ENCODE results near the gene TIAM1.

The TIAM1 gene

DNA sequence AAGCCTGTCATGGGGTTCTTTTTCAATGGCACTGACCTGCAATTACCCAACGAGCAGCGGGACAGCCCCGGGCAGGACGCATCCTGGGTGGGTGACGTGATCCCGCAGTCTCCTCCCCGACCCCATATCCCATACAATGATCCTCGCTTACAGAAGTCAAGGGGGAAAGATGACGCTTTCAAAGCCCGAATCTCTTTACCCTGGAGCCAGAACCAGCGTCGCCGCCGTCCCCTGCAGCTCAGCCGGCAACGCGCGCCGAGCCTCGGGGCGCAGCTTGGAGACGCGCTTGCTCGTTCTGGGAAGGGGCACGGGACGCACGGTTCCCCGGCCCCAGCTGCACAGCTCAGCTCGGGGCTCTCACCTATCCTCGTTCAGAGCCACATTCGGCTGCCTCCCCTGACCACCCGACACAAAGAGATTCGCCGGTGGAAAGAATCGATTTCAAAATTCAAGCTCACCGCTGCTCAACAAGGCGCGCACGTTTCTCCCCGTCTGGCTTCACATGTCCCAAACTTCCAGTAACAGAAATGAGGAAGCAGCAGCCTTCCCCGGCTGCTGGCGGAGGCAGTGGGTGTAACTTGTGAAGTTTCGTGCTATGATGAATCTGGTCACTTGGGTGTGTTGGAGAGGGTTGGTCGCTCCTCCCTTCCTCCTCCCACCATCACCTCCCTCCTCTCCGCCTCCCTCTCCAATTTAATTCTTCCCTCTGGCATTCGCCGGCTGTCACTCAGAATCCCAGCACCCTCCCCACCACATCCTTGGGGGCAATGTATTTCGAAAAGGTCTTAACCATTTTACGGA is at the start of gene TIAM1:
TIAM1 (minus strand) TSS at position 582 of the 801 bp plus-strand sequence. CDS start 77,289 bp downstream, outside the sequence.
- no peak for DNase-seq (ENCODE audit: low read depth in 2 of 2)

- DNase-seq (ENCODE audit: low read depth in 2 of 2), result no peak
Observed at GRCh38 chr21:31387560-31388186, 43.6 kb upstream of the TIAM1 start.

- no peak for DNase-seq (ENCODE audit: low read depth in 2 of 2)
Observed at GRCh38 chr21:31386006-31386405, 41.9 kb upstream of the TIAM1 start.

GRCh38 chr21:31383770-31384169 is 39.7 kb upstream of the TIAM1 start:
- no peak for DNase-seq (ENCODE audit: low read depth in 2 of 2)

- DNase-seq (ENCODE audit: low read depth in 2 of 2), result no peak
Observed at GRCh38 chr21:31382060-31382459, 38.0 kb upstream of the TIAM1 start.

GRCh38 chr21:31376301-31376700 is 32.2 kb upstream of the TIAM1 start:
- DNase-seq (ENCODE audit: low read depth in 2 of 2), result no peak

GRCh38 chr21:31374395-31374794 is 30.3 kb upstream of the TIAM1 start:
- DNase-seq (ENCODE audit: low read depth in 2 of 2), result no peak

GRCh38 chr21:31372471-31372765 is 28.4 kb upstream of the TIAM1 start:
- no peak for DNase-seq (ENCODE audit: low read depth in 2 of 2)

DNA sequence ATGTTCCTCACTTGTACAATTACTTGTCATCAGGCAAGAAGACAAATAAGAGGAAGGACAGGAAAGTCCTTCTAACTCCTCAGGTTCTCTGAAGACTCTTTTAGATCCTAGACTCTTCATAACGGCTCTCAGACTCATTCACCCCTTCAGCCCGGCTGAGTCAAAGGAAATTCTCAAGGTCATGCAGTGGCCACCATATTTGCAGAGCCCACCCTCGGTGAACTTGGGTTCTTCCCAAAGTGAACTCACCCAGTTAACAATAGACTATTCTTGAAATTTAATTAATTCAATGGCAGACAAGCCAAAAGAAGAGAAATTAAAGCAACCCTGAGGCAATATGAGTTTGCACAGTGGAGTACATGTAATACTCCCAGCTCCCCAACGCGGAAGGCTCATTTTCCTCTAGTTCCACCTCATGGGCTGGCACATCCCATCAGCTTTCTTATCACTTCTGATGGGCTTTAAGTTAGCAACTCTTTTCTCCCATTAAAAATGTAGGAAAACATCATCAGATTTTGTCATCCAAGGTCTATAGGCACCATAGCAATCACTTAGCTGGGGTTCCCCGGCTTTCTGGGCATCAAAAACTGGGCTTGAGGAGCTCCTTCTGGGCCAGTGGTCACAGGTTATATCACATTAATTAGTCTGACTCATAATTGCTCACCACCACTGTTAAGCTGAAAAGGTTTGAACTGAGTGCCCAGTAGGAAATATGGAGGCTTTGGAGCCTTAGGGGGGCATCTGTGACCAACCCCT is 27.8 kb upstream of the TIAM1 start:
- no peak for DNase-seq (ENCODE audit: low read depth in 2 of 2)

- DNase-seq (ENCODE audit: low read depth in 2 of 2), result no peak
Observed at GRCh38 chr21:31370893-31371544, 27.0 kb upstream of the TIAM1 start.

DNA sequence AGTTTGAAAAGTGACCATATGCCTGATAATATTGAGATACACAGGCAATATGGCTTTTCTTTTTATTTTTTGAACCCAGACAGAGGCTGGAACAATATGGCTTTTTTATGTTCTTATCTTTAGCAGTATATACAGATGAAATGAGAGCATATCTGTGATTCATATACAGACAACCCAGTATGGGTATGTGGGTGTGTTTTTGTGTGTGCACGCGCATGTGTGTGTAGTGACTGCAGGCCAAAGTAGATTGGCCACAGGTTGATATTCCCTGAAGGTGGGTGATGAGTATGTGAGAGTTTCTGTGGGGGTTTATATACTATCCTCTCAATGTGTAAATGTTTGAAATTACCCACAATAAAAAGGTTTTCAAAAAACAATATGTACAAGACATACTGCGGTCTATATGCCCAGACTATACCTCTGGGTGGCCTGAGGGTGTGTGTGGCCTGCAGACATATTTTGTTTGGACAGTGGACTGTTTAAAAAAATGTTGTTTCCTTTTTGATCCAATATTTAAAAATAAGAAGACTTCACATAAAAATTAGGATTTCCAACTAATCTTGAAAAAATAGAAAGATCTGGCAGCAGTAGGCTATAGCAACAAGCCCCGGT is 26.3 kb upstream of the TIAM1 start:
- no peak for DNase-seq (ENCODE audit: low read depth in 2 of 2)

DNA sequence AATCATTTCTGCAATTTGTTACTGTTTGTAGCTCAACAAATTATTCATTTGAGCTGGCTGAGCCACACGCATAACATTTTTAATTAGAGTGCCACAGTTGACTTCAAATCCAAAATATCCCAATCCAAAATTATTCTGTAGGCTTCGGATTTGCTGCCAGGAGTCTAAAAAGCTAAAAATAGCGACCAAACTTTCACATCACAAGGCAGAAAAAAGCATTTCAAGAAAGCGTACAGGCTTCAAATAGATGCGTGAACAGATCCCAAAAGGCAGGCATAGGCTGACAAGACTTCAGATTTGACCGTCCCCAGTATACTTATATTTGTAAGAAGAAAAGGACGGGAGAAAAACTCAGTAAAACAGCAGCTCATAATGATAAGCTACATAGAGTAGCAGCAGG is 24.3 kb upstream of the TIAM1 start:
- no peak for DNase-seq (ENCODE audit: low read depth in 2 of 2)

GRCh38 chr21:31367801-31368200 is 23.7 kb upstream of the TIAM1 start:
- DNase-seq (ENCODE audit: low read depth in 2 of 2), result no peak

GRCh38 chr21:31366825-31367224 is 22.8 kb upstream of the TIAM1 start:
- no peak for DNase-seq (ENCODE audit: low read depth in 2 of 2)

DNA sequence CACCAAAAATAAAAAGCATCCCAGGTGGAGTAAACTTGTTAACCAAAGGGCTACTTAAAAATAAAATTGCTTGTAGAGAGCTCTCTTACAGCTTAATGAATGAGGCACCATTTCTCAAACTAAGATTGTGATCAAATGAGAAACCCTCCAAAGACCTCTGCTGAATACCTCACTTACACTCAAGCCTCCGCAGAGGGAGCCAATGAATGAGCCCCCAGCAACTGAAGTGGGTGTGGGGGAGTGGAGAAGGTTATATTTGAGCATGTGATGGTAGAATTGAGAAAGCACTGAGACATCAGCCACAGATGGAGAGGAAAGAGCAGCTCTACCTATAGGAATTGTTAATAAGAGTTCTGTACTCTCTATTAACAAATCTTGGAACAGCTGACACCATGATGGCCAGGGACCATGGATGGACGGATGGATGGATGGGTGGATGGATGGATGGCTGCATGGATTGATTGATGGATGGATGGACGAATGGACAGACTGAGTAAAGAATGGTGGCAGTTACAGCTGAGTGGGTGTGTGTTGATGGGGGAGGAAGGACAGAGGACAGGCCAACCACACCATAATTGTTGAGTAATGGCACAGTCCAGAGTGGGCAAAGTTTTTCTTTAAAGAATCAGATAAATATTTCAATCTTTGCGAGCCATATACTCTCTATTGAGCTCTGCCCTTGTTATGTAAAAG is 20.3 kb upstream of the TIAM1 start:
- no peak for DNase-seq (ENCODE audit: low read depth in 2 of 2)

DNA sequence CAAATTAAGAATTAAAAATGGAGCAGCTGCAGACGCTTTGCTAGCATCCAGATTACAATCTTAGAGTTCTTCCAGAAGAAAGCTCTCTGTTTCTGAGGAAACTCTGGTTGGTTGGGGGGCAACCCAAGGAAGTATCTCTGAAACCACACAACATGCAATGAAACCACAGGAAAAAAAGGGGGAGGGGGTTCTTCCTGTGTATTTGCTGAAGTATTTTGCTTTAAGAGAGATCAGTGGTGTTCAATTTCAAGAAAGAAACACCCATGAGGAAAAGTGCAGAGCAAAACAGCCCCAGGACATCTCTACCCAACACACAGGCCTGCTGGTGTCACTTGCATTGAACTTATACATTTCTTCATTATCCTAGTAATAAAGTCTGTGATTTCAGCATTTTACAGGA is 19.7 kb upstream of the TIAM1 start:
- DNase-seq (ENCODE audit: low read depth in 2 of 2), result no peak

DNA sequence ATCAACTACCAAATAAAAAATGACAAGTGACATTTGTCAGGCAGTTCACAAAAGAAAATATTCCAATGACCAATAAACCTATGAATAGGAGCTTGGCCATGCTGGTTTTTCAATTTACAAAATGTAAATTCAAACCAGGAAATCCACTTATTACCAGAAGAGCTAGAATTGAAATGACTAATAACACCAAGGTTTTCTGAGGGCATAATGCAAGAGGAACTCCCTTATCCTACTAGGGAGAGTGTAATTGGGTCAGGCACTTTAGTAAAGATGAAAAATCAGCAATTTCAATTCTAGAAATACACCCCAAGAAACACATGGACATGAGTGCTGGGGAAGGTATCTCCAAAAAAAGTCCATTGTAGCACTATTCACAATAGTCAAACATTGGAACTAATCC is 16.7 kb upstream of the TIAM1 start:
- DNase-seq (ENCODE audit: low read depth in 2 of 2), result no peak

GRCh38 chr21:31358158-31358557 is 14.1 kb upstream of the TIAM1 start:
- DNase-seq (ENCODE audit: low read depth in 2 of 2), result no peak

- no peak for DNase-seq (ENCODE audit: low read depth in 2 of 2)
Observed at GRCh38 chr21:31356440-31356839, 12.4 kb upstream of the TIAM1 start.

DNA sequence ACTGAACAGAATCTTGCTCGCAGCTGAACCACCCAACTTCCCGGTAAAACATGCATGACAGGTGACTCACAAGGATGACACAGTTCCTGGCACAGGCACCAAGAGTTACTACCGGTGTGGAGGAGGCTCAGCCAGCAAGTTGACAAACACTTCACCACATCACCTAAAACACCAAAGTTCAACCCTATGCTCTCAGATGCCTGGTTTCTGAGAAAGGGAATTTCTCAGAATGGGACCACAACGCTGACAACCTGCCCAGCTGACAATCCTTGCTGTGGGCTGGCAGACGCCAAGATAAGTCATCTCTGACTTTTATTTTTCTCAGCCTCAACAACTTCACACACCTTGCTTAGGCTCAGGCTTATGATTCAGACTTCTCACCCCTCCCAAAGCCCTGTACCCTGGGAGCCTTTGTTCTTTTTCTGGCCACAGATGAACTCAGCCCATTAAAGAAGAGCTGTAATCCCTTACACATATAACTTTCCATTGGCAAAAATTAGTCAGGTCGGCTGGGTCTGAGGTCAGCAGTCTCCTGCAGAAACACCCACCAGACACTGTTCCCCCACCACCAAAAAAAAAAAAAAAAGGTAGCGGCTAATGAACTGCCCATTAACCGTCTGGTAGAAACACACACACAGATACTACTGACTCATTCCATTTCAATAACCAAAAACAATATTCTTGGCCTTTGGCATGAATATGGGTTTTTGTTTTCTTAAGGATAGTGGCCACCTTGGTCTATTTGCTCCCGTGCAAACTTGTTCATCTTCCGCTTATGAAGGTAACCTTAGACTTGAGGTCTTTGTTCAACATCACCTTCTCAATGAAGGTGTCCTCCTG is 10.8 kb upstream of the TIAM1 start:
- peak; percentile 34 to 64 for DNase-seq (ENCODE audit: low read depth in 2 of 2)
